ENCODE measurements around the gene BRIP1. TPM values are rescaled to one million over a fixed set of nuclear protein-coding genes. Genes with fewer than 3 reads are reported as not detected.
"Not testable (repeated sequence)": the region's sequence is repeated elsewhere in the genome, so short reads cannot be mapped to it uniquely, and the experiment has no call there.

The BRIP1 gene
- total and polyA plus RNA-seq, 2 experiments from 2014 or later, result 2.2 to 4.0 TPM

GRCh38 chr17:61825448-61826137, 37.7 kb downstream of the BRIP1 start:
- in situ Hi-C loops (cut with MboI), result loop anchor here (25.0 kb wide), 1 partner anchor 388 kb away; no protein-coding TSS in a partner anchor
- WGBS, 2 experiments (ENCODE audit: low coverage in 1 of 2, low lambda C conversion rate in 2 of 2, missing lambda C conversion rate in 2 of 2), result 94% methylated on average over 2 of the region's 2 CpGs

GRCh38 chr17:61822326-61823285, 40.7 kb downstream of the BRIP1 start:
- Histone ChIP-seq H3K9me3 (ENCODE audit: low read depth) (no peaks in the 10 kb centered on the region), H3F3A (ENCODE audit: insufficient read depth) (no peaks in the 10 kb centered on the region), H3K9ac (no peak overlapping the region), H3K4me3 (no peak overlapping the region), H3K36me3 (ENCODE audit: low read depth) (no peaks in the 10 kb centered on the region), H4K20me1 (ENCODE audit: insufficient read depth) (no peaks in the 10 kb centered on the region), H3K27ac (no peak overlapping the region), H3K79me2 (ENCODE audit: insufficient read depth) (no peaks in the 10 kb centered on the region), H3K4me1 (ENCODE audit: insufficient read depth) (no peaks in the 10 kb centered on the region), H3K4me2 (ENCODE audit: unreplicated experiment) (no peak overlapping the region), H2AFZ (no peak overlapping the region), H3K9me2 (ENCODE audit: insufficient read depth) (no peaks in the 10 kb centered on the region), H3K27me3 (replicated peaks; ENCODE audit: insufficient read depth) (no peaks in the 10 kb centered on the region)
- in situ Hi-C loops (cut with MboI), result no loop called here
- TF ChIP-seq EZH2phosphoT487 (IDR thresholded peaks at IDR 0.05; ENCODE audit: insufficient read depth, low read depth) (no peak), EZH2 (IDR thresholded peaks at IDR 0.05; ENCODE audit: insufficient read depth, poor library complexity, severe bottlenecking) (no peak)
- 98 to 99% methylated on average over 6 of the region's 6 CpGs for WGBS, 2 experiments (ENCODE audit: low coverage in 1 of 2, low lambda C conversion rate in 2 of 2, missing lambda C conversion rate in 2 of 2)
- DNase-seq, result no peak

More at GRCh38 chr17:61825448-61826137, 37.7 kb downstream of the BRIP1 start:
- H3K9me2 ChIP-seq (ENCODE audit: insufficient read depth), result no peaks in the 10 kb centered on the region
- no peak overlapping the region for H2AFZ ChIP-seq
- no peak overlapping the region for H3K4me3 ChIP-seq
- no peaks in the 10 kb centered on the region for H3K27me3 ChIP-seq (replicated peaks; ENCODE audit: insufficient read depth)
- H3K27ac ChIP-seq, result no peak overlapping the region
- no peak overlapping the region for H3K9ac ChIP-seq
- no peaks in the 10 kb centered on the region for H3K4me1 ChIP-seq (ENCODE audit: insufficient read depth)
- H3K9me3 ChIP-seq (ENCODE audit: low read depth), result no peaks in the 10 kb centered on the region
- DNase-seq, result no peak
- TF ChIP-seq EZH2 (IDR thresholded peaks at IDR 0.05; ENCODE audit: insufficient read depth, poor library complexity, severe bottlenecking) (no peak), EZH2phosphoT487 (IDR thresholded peaks at IDR 0.05; ENCODE audit: insufficient read depth, low read depth) (no peak)
- no peak overlapping the region for H3K4me2 ChIP-seq (ENCODE audit: unreplicated experiment)
- no peaks in the 10 kb centered on the region for H4K20me1 ChIP-seq (ENCODE audit: insufficient read depth)
- no peaks in the 10 kb centered on the region for H3K79me2 ChIP-seq (ENCODE audit: insufficient read depth)
- no peaks in the 10 kb centered on the region for H3F3A ChIP-seq (ENCODE audit: insufficient read depth)
- H3K36me3 ChIP-seq (ENCODE audit: low read depth), result no peaks in the 10 kb centered on the region; the same call in 1 of the 2 replicates

GRCh38 chr17:61821655-61822054, 41.7 kb downstream of the BRIP1 start:
- no peak overlapping the region for H3K9ac ChIP-seq
- in situ Hi-C loops (cut with MboI), result no loop called here
- 95 to 99% methylated on average over 4 of the region's 4 CpGs for whole genome bisulfite sequencing, 2 experiments (ENCODE audit: low coverage in 1 of 2, low lambda C conversion rate in 2 of 2, missing lambda C conversion rate in 2 of 2)
- H3K4me3 ChIP-seq, result no peak overlapping the region
- no peaks in the 10 kb centered on the region for H3K4me1 ChIP-seq (ENCODE audit: insufficient read depth)
- no peak overlapping the region for H2AFZ ChIP-seq
- H3K27ac ChIP-seq, result no peak overlapping the region
- H3K9me3 ChIP-seq (ENCODE audit: low read depth), result no peaks in the 10 kb centered on the region
- H3K27me3 ChIP-seq (replicated peaks; ENCODE audit: insufficient read depth), result no peaks in the 10 kb centered on the region
- no peaks in the 10 kb centered on the region for H3K36me3 ChIP-seq (ENCODE audit: low read depth)
- no peak overlapping the region for H3K4me2 ChIP-seq (ENCODE audit: unreplicated experiment)
- H3K9me2 ChIP-seq (ENCODE audit: insufficient read depth), result no peaks in the 10 kb centered on the region
- TF ChIP-seq EZH2 (IDR thresholded peaks at IDR 0.05; ENCODE audit: insufficient read depth, poor library complexity, severe bottlenecking) (no peak), EZH2phosphoT487 (IDR thresholded peaks at IDR 0.05; ENCODE audit: insufficient read depth, low read depth) (no peak)
- H4K20me1 ChIP-seq (ENCODE audit: insufficient read depth), result no peaks in the 10 kb centered on the region
- no peaks in the 10 kb centered on the region for H3K79me2 ChIP-seq (ENCODE audit: insufficient read depth)
- no peaks in the 10 kb centered on the region for H3F3A ChIP-seq (ENCODE audit: insufficient read depth)
- no peak for DNase-seq

- H3K79me2 ChIP-seq (ENCODE audit: insufficient read depth); H3K4me3 ChIP-seq; DNase-seq; H3K4me1 ChIP-seq (ENCODE audit: insufficient read depth); H4K20me1 ChIP-seq (ENCODE audit: insufficient read depth); H3K9ac ChIP-seq; H2AFZ ChIP-seq; in situ Hi-C loops (cut with MboI); H3K27ac ChIP-seq; H3K36me3 ChIP-seq (ENCODE audit: low read depth); H3K27me3 ChIP-seq (replicated peaks; ENCODE audit: insufficient read depth); H3K9me3 ChIP-seq (ENCODE audit: low read depth); H3K9me2 ChIP-seq (ENCODE audit: insufficient read depth); H3F3A ChIP-seq (ENCODE audit: insufficient read depth); H3K4me2 ChIP-seq (ENCODE audit: unreplicated experiment): not testable (repeated sequence)
- 97 to 99% methylated on average over 3 of the region's 3 CpGs for WGBS, 2 experiments (ENCODE audit: low coverage in 1 of 2, low lambda C conversion rate in 2 of 2, missing lambda C conversion rate in 2 of 2)
Measured at GRCh38 chr17:61819265-61819664, 44.1 kb downstream of the BRIP1 start.

Measured in GM23248 (cell line).